ENCODE results near the gene EFHB. TPM values are rescaled to one million over a fixed set of nuclear protein-coding genes. Genes with fewer than 3 reads are reported as not detected.

The EFHB gene
- total RNA-seq, 6 experiments from 2014 or later = 0.70 to 1.3 TPM; not detected in 4

- Histone ChIP-seq H3K27me3 (no peaks in the 10 kb centered on the region), H3K4me3 (no peak overlapping the region), H3K4me1 (no peaks in the 10 kb centered on the region), H3K9me3 (no peaks in the 10 kb centered on the region), H3K27ac (no peak overlapping the region), H3K36me3 (no peaks in the 10 kb centered on the region)
- WGBS (ENCODE audit: insufficient coverage, low coverage, low lambda C conversion rate, missing lambda C conversion rate) = 50% methylated on average over 1 of the region's 1 CpG
- intact Hi-C loops (cut with DNase I) = no loop called here
- no peak for TF ChIP-seq CTCF (IDR thresholded peaks at IDR 0.05)
- no peak for TF ChIP-seq POLR2A (IDR thresholded peaks at IDR 0.05)
- DNase-seq (no peak), ATAC-seq (no peak)
Measured at GRCh38 chr3:19938295-19938627, 4.2 kb upstream of the EFHB start.

- WGBS (ENCODE audit: insufficient coverage, low coverage, low lambda C conversion rate, missing lambda C conversion rate) = 55% methylated on average over 7 of the region's 7 CpGs
- H3K36me3 ChIP-seq = no peaks in the 10 kb centered on the region
- H3K4me3 ChIP-seq = no peak overlapping the region
- H3K4me1 ChIP-seq = no peaks in the 10 kb centered on the region
- H3K27me3 ChIP-seq = no peaks in the 10 kb centered on the region
- H3K9me3 ChIP-seq = no peaks in the 10 kb centered on the region
- intact Hi-C loops (cut with DNase I) = no loop called here
- no peak overlapping the region for H3K27ac ChIP-seq
- ATAC-seq = no peak
- DNase-seq = no peak
- TF ChIP-seq CTCF (IDR thresholded peaks at IDR 0.05) = no peak
- no peak for TF ChIP-seq POLR2A (IDR thresholded peaks at IDR 0.05)
Measured at GRCh38 chr3:19937459-19938294, 3.7 kb upstream of the EFHB start.

- Histone ChIP-seq H3K36me3 (no peaks in the 10 kb centered on the region), H3K27ac (no peak overlapping the region), H3K9me3 (no peaks in the 10 kb centered on the region), H3K4me3 (no peak overlapping the region), H3K27me3 (no peaks in the 10 kb centered on the region), H3K4me1 (no peaks in the 10 kb centered on the region)
- ATAC-seq (no peak), DNase-seq (no peak)
- WGBS (ENCODE audit: insufficient coverage, low coverage, low lambda C conversion rate, missing lambda C conversion rate) = 81% methylated on average over 2 of the region's 2 CpGs
- TF ChIP-seq POLR2A (IDR thresholded peaks at IDR 0.05) (no peak), CTCF (IDR thresholded peaks at IDR 0.05) (no peak)
- intact Hi-C loops (cut with DNase I) = no loop called here
Measured at GRCh38 chr3:19932422-19932821, 1.6 kb downstream of the EFHB start.

GRCh38 chr3:19931767-19932188 lies 2.2 kb downstream of the EFHB start:
- H3K36me3 ChIP-seq = no peaks in the 10 kb centered on the region
- WGBS (ENCODE audit: insufficient coverage, low coverage, low lambda C conversion rate, missing lambda C conversion rate) = 44% methylated on average over 1 of the region's 1 CpG
- DNase-seq = no peak
- H3K9me3 ChIP-seq = no peaks in the 10 kb centered on the region
- TF ChIP-seq CTCF (IDR thresholded peaks at IDR 0.05) (no peak), POLR2A (IDR thresholded peaks at IDR 0.05) (no peak)
- intact Hi-C loops (cut with DNase I) = no loop called here
- no peaks in the 10 kb centered on the region for H3K27me3 ChIP-seq
- ATAC-seq = peak in 1 of 4 donors; percentile 30
- H3K4me1 ChIP-seq = no peaks in the 10 kb centered on the region
- H3K27ac ChIP-seq = no peak overlapping the region
- H3K4me3 ChIP-seq = no peak overlapping the region

Measured in right lobe of liver (tissue), 6 donors.